Measurements from ENCODE around the gene IMMP2L. TPM values are rescaled to one million over a fixed set of nuclear protein-coding genes. Genes with fewer than 3 reads are reported as not detected.

The IMMP2L gene
- total RNA-seq, 1 donor: 8.2 TPM

GRCh38 chr7:110827287-110827855 lies 734.9 kb downstream of the IMMP2L start:
- TF ChIP-seq CTCF (IDR thresholded peaks at IDR 0.05; ENCODE audit: insufficient read depth, low read depth, low read length): no peak
- H3K4me3 ChIP-seq (ENCODE audit: low read depth, low read length): no peak overlapping the region
- no peak for DNase-seq (ENCODE audit: low read depth)

- H3K4me3 ChIP-seq (ENCODE audit: low read depth, low read length): no peak overlapping the region
- no peak for DNase-seq (ENCODE audit: low read depth)
- no peak for TF ChIP-seq CTCF (IDR thresholded peaks at IDR 0.05; ENCODE audit: insufficient read depth, low read depth, low read length)
These were observed 748.3 kb downstream of the IMMP2L start for GRCh38 chr7:110813986-110814385.

DNA sequence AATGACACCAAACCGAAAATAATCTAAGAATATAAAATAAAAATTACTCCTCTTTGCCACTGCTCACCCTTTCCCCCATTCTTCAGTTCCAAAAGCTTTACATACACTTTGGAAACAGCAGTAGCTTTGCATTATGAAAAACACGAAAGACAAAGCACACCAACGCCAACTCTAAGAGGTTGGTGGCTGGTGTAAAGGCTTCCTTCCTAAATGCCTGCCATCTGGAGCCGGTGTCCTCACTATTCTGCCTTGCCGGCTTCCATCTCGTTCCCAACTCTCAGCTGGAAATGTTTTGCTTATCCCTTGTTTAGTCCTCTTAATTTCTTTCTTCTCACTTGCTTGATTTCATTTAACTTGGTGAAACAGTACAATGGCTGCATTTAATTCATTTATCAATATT lies 752.5 kb downstream of the IMMP2L start:
- no peak overlapping the region for H3K4me3 ChIP-seq (ENCODE audit: low read depth, low read length)
- TF ChIP-seq CTCF (IDR thresholded peaks at IDR 0.05; ENCODE audit: insufficient read depth, low read depth, low read length): no peak
- DNase-seq (ENCODE audit: low read depth): no peak

DNA sequence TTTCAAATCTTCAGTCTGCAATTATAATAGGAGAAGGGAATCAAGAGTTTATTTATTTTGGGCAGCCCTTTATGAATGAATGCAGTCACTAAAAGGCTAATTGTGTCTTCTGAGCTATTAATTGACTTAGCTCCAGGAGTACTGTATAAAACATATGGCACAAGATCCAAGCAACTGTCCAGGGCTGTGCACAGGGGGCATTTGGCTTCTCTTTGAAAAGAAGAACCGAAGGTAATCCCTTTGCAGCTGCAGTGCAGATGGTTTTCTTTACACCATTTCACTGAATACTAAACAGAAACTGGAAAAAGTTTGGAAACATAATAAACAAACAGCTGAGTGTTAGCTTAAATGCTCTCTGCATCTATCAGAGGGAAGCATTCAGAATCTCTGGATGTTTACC lies 753.9 kb downstream of the IMMP2L start:
- no peak overlapping the region for H3K4me3 ChIP-seq (ENCODE audit: low read depth, low read length)
- no peak for TF ChIP-seq CTCF (IDR thresholded peaks at IDR 0.05; ENCODE audit: insufficient read depth, low read depth, low read length)
- DNase-seq (ENCODE audit: low read depth): peak; percentile 2

DNA sequence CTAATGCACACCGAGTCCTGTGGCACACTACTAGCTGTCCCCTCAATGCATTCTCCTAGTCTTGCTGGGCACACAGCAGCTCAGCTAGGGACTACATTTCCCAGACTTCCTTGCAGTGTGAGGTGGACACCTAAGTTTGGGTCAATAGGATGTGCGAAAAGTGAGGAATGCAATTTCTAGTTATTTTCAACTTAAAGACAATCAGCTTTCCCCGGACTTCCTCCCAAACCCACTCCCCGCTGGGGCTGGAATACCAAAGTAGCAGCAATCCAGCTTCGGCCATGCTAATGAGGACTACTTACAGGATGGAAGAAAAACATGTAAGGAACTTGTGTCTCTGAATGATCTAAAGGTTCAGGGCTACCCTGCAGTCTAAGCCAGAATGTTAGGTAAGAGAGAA lies 757.8 kb downstream of the IMMP2L start:
- TF ChIP-seq CTCF (IDR thresholded peaks at IDR 0.05; ENCODE audit: insufficient read depth, low read depth, low read length): no peak
- DNase-seq (ENCODE audit: low read depth): no peak

DNA sequence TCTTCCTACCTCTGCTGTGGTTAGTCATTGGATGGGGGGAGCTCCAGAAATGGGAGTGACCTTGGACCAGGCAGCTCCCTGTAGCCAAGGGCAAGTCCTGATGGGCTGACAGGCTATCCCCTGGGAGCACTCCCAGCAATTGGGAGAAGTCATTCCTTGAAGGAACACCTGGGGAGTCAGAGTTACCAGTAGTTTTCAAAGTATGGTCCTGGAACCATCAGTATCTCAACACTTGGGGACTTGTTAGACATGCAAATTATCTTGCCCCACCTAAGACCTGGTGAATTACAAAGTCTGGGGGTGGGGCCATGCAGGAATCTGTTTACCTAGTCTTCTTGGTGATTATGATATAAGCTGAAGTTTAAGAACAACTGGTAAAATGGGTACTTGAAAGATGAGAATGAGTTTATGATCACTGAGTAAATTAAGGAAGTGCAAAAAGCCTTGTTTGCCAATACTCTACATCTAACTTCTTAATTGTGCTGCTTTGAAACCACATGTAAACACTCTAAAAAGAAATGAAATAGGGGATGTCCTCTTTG lies 758.6 kb downstream of the IMMP2L start:
- TF ChIP-seq CTCF (IDR thresholded peaks at IDR 0.05; ENCODE audit: insufficient read depth, low read depth, low read length): no peak
- no peak for DNase-seq (ENCODE audit: low read depth)
- no peak overlapping the region for H3K4me3 ChIP-seq (ENCODE audit: low read depth, low read length)

More for the DNA sequence above, 757.8 kb downstream of the IMMP2L start:
- H3K4me3 ChIP-seq (ENCODE audit: low read depth, low read length): no peak overlapping the region

DNA sequence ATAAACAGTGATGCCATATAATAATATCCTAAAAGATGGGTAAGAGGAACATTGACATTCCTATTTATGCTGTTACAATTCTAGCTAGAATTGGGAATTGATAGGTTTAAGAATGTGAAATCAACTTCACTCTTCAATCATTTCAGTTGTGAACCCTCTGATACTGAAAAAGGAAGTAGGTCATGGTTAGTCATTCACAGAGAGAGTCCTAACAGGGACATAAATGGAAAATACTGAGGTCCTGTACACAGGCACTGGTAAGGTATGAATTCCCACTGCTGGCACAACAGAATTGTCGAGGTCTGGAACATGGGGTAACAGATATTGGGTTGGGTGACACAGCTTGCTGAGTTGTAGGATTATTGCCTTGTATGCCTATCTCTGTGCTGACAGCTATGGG lies 760.8 kb downstream of the IMMP2L start:
- no peak for TF ChIP-seq CTCF (IDR thresholded peaks at IDR 0.05; ENCODE audit: insufficient read depth, low read depth, low read length)
- DNase-seq (ENCODE audit: low read depth): no peak
- no peak overlapping the region for H3K4me3 ChIP-seq (ENCODE audit: low read depth, low read length)

Measured in fibroblast of villous mesenchyme (primary cell).